Breast epithelium (tissue), 4 donors: ENCODE measurements around the gene REXO4. TPM values are rescaled to one million over a fixed set of nuclear protein-coding genes. Genes with fewer than 3 reads are reported as not detected.

Experiments
- DNase-seq, 2 donors: peaks; one replicate each; pipeline ENCODE4 v3.0.0-alpha.2; 2019; ENCODE audit warnings: low spot score in 2 of 2
- H3K27ac ChIP-seq, 2 donors: fragments of 200-600 bp; sonication (generic) in 1 of 2; one replicate each; pipeline ENCODE4 v1.5.1; 2016 to 2019; ENCODE audit warnings: mild to moderate bottlenecking in 1 of 2
- H3K27me3 ChIP-seq, 2 donors: fragments of 200-600 bp; sonication (generic) in 1 of 2; one replicate each; pipeline versions ENCODE4 v1.5.1 to v1.6.0; 2017 to 2019; ENCODE audit warnings: control low read depth in 1 of 2, mild to moderate bottlenecking in 1 of 2
- H3K36me3 ChIP-seq: fragments of 200-600 bp; one replicate; pipeline ENCODE4 v1.5.1; 2019
- H3K4me1 ChIP-seq, 2 donors: fragments of 200-600 bp; sonication (generic); one replicate each; pipeline ENCODE4 v1.5.1; 2016 to 2019; ENCODE audit warnings: control low read depth in 1 of 2
- H3K4me3 ChIP-seq, 3 donors: fragments of 200-600 bp; sonication (generic); 1 replicate in 2 of 3; 2 replicates in 1 of 3; pipeline ENCODE4 v1.5.1; 2016 to 2019; ENCODE audit warnings: mild to moderate bottlenecking in 3 of 3, moderate library complexity in 2 of 3
- H3K9me3 ChIP-seq, 2 donors: fragments of 200-600 bp; sonication (generic) in 1 of 2; one replicate each; pipeline ENCODE4 v1.5.1; 2016 to 2019; ENCODE audit warnings: control low read depth in 1 of 2
- POLR2A ChIP-seq: fragments of 450-650 bp; IDR thresholded peaks from one replicate; pipeline ENCODE4 v1.6.1; 2016; ENCODE audit warnings: antibody characterized with exemption, mild to moderate bottlenecking, moderate library complexity
- POLR2AphosphoS5 ChIP-seq, 3 donors: sonication (generic); formaldehyde crosslinking; IDR thresholded peaks; one replicate each; pipeline ENCODE4 v1.6.1; 2017; ENCODE audit warnings: antibody characterized with exemption in 3 of 3
- intact Hi-C: fragments of 100-400 bp; cut with DNase I; formaldehyde crosslinking; loops from one replicate; pipeline ENCODE4 v1.15.1; 2023; ENCODE audit warnings: low total_unique reads
- total RNA-seq, 3 donors: library from RNA; depleted of rRNA; stranded (reverse); fragments of >200 nt; gene quantifications; one replicate each; pipeline ENCODE4 v1.1.0, GENCODE V29; 2016
- TF ChIP-seq, protein P1 (sequence below), 3 donors: fragments of 450-650 bp; IDR thresholded peaks; one replicate each; pipeline ENCODE4 v1.5.1; 2016 to 2017; ENCODE audit warnings: antibody characterized with exemption in 3 of 3, mild to moderate bottlenecking in 3 of 3, moderate library complexity in 3 of 3

Gene REXO4
- total RNA-seq, 3 donors from 2014 or later = 14.2 to 20.5 (median 18.7) TPM

DNA sequence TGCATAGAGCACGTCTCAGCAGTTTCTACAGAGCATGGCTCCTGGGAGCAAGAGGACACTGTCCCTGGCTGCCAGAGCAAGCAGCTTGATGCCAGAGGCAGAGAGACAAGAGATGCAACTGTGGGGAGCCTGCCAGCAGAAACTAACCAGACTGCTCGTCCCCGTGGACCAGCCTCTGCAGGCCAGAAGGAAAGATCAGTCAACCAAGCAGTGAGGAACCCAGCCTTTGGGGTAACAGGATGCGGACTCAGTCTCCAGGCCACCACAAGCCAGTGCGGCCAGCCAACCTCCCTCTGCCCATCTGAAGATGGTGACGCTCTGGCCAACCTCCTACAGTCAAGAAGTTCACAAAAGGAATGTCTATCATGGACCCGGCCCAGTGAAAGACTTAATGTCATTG is 45.7 kb downstream of the REXO4 start:
- Histone ChIP-seq H3K4me3 (no peak overlapping the region), H3K27me3 (no peaks in the 10 kb centered on the region), H3K9me3 (no peaks in the 10 kb centered on the region), H3K36me3 (no peaks in the 10 kb centered on the region), H3K27ac (peak overlapping the region in 1 of 2 donors; percentile 15), H3K4me1 (peaks cover 0 to 29% of the 10 kb centered on the region in 2 donors)
- no peak for DNase-seq
- no peak for TF ChIP-seq POLR2A
- TF ChIP-seq, protein P1, sequence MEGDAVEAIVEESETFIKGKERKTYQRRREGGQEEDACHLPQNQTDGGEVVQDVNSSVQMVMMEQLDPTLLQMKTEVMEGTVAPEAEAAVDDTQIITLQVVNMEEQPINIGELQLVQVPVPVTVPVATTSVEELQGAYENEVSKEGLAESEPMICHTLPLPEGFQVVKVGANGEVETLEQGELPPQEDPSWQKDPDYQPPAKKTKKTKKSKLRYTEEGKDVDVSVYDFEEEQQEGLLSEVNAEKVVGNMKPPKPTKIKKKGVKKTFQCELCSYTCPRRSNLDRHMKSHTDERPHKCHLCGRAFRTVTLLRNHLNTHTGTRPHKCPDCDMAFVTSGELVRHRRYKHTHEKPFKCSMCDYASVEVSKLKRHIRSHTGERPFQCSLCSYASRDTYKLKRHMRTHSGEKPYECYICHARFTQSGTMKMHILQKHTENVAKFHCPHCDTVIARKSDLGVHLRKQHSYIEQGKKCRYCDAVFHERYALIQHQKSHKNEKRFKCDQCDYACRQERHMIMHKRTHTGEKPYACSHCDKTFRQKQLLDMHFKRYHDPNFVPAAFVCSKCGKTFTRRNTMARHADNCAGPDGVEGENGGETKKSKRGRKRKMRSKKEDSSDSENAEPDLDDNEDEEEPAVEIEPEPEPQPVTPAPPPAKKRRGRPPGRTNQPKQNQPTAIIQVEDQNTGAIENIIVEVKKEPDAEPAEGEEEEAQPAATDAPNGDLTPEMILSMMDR (IDR thresholded peaks at IDR 0.05) = no peak
- TF ChIP-seq POLR2AphosphoS5 (IDR thresholded peaks at IDR 0.05) = no peak
- intact Hi-C loops = no loop called here

DNA sequence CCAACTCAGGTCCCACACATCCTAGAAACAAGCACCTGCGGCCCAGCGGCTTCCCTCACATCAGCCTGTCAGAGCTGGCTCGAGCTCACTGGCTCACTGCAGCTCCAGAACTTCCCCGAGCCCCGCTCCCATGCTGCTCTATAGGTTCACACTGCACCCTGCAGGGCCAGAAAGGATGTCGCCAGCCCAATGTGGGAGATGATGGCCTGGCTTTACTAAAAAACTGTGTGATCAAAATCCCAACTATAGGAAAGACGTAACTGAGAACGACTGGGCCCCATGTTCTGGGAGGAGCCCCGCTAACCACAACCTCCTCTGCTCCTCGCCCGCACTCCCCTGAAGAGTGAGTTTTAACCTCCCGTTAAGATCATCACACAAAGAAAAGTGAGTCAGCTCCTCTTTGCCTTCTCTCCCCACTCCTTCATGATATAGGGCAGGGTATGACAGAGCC is 46.5 kb downstream of the REXO4 start:
- Histone ChIP-seq H3K9me3 (no peaks in the 10 kb centered on the region), H3K27ac (no peak overlapping the region), H3K36me3 (no peaks in the 10 kb centered on the region), H3K27me3 (no peaks in the 10 kb centered on the region), H3K4me3 (peak overlapping the region in 1 of 3 donors; percentile 14), H3K4me1 (peaks cover 0 to 29% of the 10 kb centered on the region in 2 donors)
- intact Hi-C loops = no loop called here
- DNase-seq = no peak
- TF ChIP-seq POLR2AphosphoS5 (IDR thresholded peaks at IDR 0.05) (no peak), POLR2A (no peak)
- TF ChIP-seq, protein P1 (IDR thresholded peaks at IDR 0.05) = no peak

DNA sequence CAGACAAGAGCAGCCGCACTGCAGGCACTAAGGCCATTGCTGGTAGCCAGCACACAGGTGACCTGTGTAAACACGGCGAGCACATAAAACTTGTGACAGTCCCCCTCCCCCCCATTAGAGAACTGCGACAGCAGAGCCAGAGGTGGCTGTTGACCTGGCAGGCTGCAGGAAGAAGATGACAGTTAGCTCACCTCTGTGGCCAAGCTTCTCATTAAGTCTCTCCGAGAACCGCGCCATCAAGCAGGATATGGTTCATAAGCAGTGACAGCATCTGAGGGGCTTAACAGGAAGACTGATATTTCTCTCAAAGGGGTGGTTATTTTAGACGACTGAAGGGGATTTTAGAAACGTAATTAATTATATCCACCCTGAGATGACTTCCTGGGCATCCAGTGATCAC is 47.1 kb downstream of the REXO4 start:
- no peak for DNase-seq
- no peaks in the 10 kb centered on the region for H3K27me3 ChIP-seq
- no peak overlapping the region for H3K27ac ChIP-seq
- intact Hi-C loops = no loop called here
- no peak overlapping the region for H3K4me3 ChIP-seq
- peaks cover 0 to 29% of the 10 kb centered on the region in 2 donors for H3K4me1 ChIP-seq
- no peaks in the 10 kb centered on the region for H3K36me3 ChIP-seq
- TF ChIP-seq, protein P1 (IDR thresholded peaks at IDR 0.05) = no peak
- TF ChIP-seq POLR2A = no peak
- no peak for TF ChIP-seq POLR2AphosphoS5 (IDR thresholded peaks at IDR 0.05)
- no peaks in the 10 kb centered on the region for H3K9me3 ChIP-seq

- H3K27me3 ChIP-seq = no peaks in the 10 kb centered on the region
- H3K27ac ChIP-seq = peak overlapping the region in 1 of 2 donors; percentile 17
- intact Hi-C loops = no loop called here
- peaks cover 0 to 29% of the 10 kb centered on the region in 2 donors for H3K4me1 ChIP-seq
- TF ChIP-seq POLR2AphosphoS5 (IDR thresholded peaks at IDR 0.05) (no peak), POLR2A (no peak)
- TF ChIP-seq, protein P1 (IDR thresholded peaks at IDR 0.05) = no peak
- H3K4me3 ChIP-seq = no peak overlapping the region
- DNase-seq = no peak
- H3K9me3 ChIP-seq = no peaks in the 10 kb centered on the region
- H3K36me3 ChIP-seq = no peaks in the 10 kb centered on the region
Observed at GRCh38 chr9:133369933-133370332, 47.9 kb downstream of the REXO4 start.

- Histone ChIP-seq H3K36me3 (no peaks in the 10 kb centered on the region), H3K4me1 (peaks cover 0 to 29% of the 10 kb centered on the region in 2 donors), H3K9me3 (no peaks in the 10 kb centered on the region), H3K4me3 (no peak overlapping the region), H3K27ac (peak overlapping the region in 1 of 2 donors; percentile 17), H3K27me3 (no peaks in the 10 kb centered on the region)
- no peak for DNase-seq
- intact Hi-C loops = no loop called here
- TF ChIP-seq POLR2AphosphoS5 (IDR thresholded peaks at IDR 0.05) (no peak), POLR2A (no peak)
- TF ChIP-seq, protein P1 (IDR thresholded peaks at IDR 0.05) = no peak
Observed at GRCh38 chr9:133369422-133369821, 48.4 kb downstream of the REXO4 start.
